B cell (primary cell): Measurements from ENCODE around the gene IL12RB1. TPM values are rescaled to one million over a fixed set of nuclear protein-coding genes. Genes with fewer than 3 reads are reported as not detected.
A peak's percentile ranks its signal among the peaks of the same experiment; 100 is the strongest.

ENCODE experiments used
- ATAC-seq: fragments of 200-7000 bp; cut with Tn5 transposase; one replicate; pipeline ENCODE4 v1.10.0; 2021; ENCODE audit warnings: low read depth, mild to moderate bottlenecking, moderate number of reproducible peaks, moderate library complexity
- CTCF ChIA-PET: fragments of 350-600 bp; sonication (Branson Sonifier 250); formaldehyde crosslinking; loops from one replicate; lab custom pipeline; 2021; ENCODE audit warnings: antibody characterized with exemption, inconsistent platforms; lab: Charles Lee
- POLR2A ChIA-PET: fragments of 350-600 bp; sonication (Branson Sonifier 250); formaldehyde crosslinking; loops from one replicate; lab custom pipeline; 2021; ENCODE audit warnings: antibody characterized with exemption; lab: Charles Lee
- DNase-seq: peaks from one replicate; pipeline ENCODE4 v3.0.0; 2013
- H2AFZ ChIP-seq: 2 replicates; pipeline ENCODE4 v1.6.1; 2012; ENCODE audit warnings: mild to moderate bottlenecking, low read depth, low read length; ENCODE audit not compliant: insufficient read depth, poor library complexity, severe bottlenecking
- H3K27ac ChIP-seq, 2 donors: 1 replicate in 1 of 2; 2 replicates in 1 of 2; pipeline ENCODE4 v1.5.1; 2012 to 2013; ENCODE audit warnings: low read length in 2 of 2, mild to moderate bottlenecking in 2 of 2, moderate library complexity in 1 of 2
- H3K27me3 ChIP-seq, 4 experiments: fragments of 200-600 bp in 1 of 4; sonication (generic) in 1 of 4; replicated peaks in 1 of 4; 1 replicate in 2 of 4; 2 replicates in 2 of 4; pipeline versions ENCODE4 v1.6.1 to v1.7.0; 2013 to 2016; ENCODE audit warnings: low read length in 3 of 4, mild to moderate bottlenecking in 2 of 4, mixed read lengths in 1 of 4, moderate library complexity in 1 of 4; ENCODE audit not compliant: insufficient read depth in 4 of 4, control insufficient read depth in 3 of 4; ENCODE audit errors: control extremely low read depth in 1 of 4
- H3K36me3 ChIP-seq, 2 experiments: replicated peaks in 1 of 2; 1 replicate in 1 of 2; 2 replicates in 1 of 2; pipeline versions ENCODE4 v1.6.1 to v1.7.1; 2013; ENCODE audit warnings: low read length in 1 of 2; ENCODE audit not compliant: insufficient read depth in 2 of 2, control insufficient read depth in 1 of 2; ENCODE audit errors: control extremely low read depth in 1 of 2, extremely low read depth in 1 of 2
- H3K4me1 ChIP-seq, 2 donors: fragments of 200-600 bp in 1 of 2; sonication (generic) in 1 of 2; 1 replicate in 1 of 2; 2 replicates in 1 of 2; pipeline versions ENCODE4 v1.5.1 to v1.6.1; 2013 to 2017; ENCODE audit warnings: low read length in 2 of 2; ENCODE audit not compliant: control insufficient read depth in 2 of 2, insufficient read depth in 2 of 2
- H3K4me2 ChIP-seq: replicated peaks from 2 replicates; pipeline ENCODE3; 2012; ENCODE audit warnings: mild to moderate bottlenecking, low read depth, low read length; ENCODE audit not compliant: poor library complexity, severe bottlenecking
- H3K4me3 ChIP-seq, 5 experiments: fragments of 200-600 bp in 1 of 5; sonication (generic) in 1 of 5; 1 replicate in 3 of 5; 2 replicates in 2 of 5; pipeline versions ENCODE4 v1.5.1 to v1.7.0; 2011 to 2016; ENCODE audit warnings: low read length in 4 of 5, mild to moderate bottlenecking in 4 of 5, low read depth in 2 of 5, control low read depth in 1 of 5, moderate library complexity in 1 of 5; ENCODE audit not compliant: insufficient read depth in 1 of 5; ENCODE audit errors: control extremely low read depth in 1 of 5, extremely low read depth in 1 of 5
- H3K79me2 ChIP-seq: fragments of 200-600 bp; sonication (generic); one replicate; pipeline ENCODE4 v1.6.0; 2016; ENCODE audit warnings: low read length; ENCODE audit not compliant: control insufficient read depth, insufficient read depth
- H3K9ac ChIP-seq: fragments of 200-600 bp; sonication (generic); 2 replicates; pipeline ENCODE4 v1.6.1; 2017; ENCODE audit warnings: mild to moderate bottlenecking, low read length, moderate library complexity
- H3K9me3 ChIP-seq, 3 donors: one replicate each; pipeline versions ENCODE4 v1.6.1 to v1.7.1; 2013; ENCODE audit warnings: low read length in 2 of 3; ENCODE audit not compliant: control insufficient read depth in 2 of 3, insufficient read depth in 1 of 3; ENCODE audit errors: control extremely low read depth in 1 of 3
- H4K20me1 ChIP-seq: 2 replicates; pipeline ENCODE4 v1.6.0; 2012; ENCODE audit warnings: mild to moderate bottlenecking, low read length; ENCODE audit not compliant: insufficient read depth, control insufficient read depth, poor library complexity, severe bottlenecking
- H3K27ac Mint-ChIP-seq: one replicate; pipeline ENCODE4 v1.8.0; 2021; ENCODE audit warnings: mixed read lengths
- H3K27me3 Mint-ChIP-seq: one replicate; pipeline ENCODE4 v1.8.0; 2021; ENCODE audit warnings: mixed read lengths
- H3K4me1 Mint-ChIP-seq: one replicate; pipeline ENCODE4 v1.8.0; 2021; ENCODE audit warnings: mixed read lengths
- H3K4me3 Mint-ChIP-seq: one replicate; pipeline ENCODE4 v1.8.0; 2021; ENCODE audit warnings: mixed read lengths
- H3K9me3 Mint-ChIP-seq: one replicate; pipeline ENCODE4 v1.8.0; 2022; ENCODE audit warnings: mixed read lengths; ENCODE audit not compliant: insufficient read depth
- CTCF ChIP-seq: fragments of 200-600 bp; IDR thresholded peaks from one replicate; pipeline ENCODE4 v1.8.0; 2022; ENCODE audit warnings: antibody characterized with exemption, mild to moderate bottlenecking
- EZH2 ChIP-seq: IDR thresholded peaks from 2 replicates; pipeline ENCODE4 v1.6.1; 2012; ENCODE audit warnings: borderline replicate concordance, low read depth, mild to moderate bottlenecking, moderate library complexity, low read length; ENCODE audit not compliant: insufficient read depth, poor library complexity, severe bottlenecking
- WGBS: methylation state at CpG from one replicate; pipeline ENCODE4 v1.1.5; 2013; ENCODE audit warnings: missing lambda C conversion rate; ENCODE audit not compliant: insufficient coverage; 5-methylcytosine and 5-hydroxymethylcytosine counted together
- intact Hi-C: fragments of 100-400 bp; cut with micrococcal nuclease; formaldehyde crosslinking; loops from one replicate; pipeline ENCODE4 v1.10.0; 2022
- polyA plus RNA-seq: library from polyadenylated mRNA; depleted of rRNA; stranded (reverse); fragments of >200 nt; gene quantifications from 2 replicates; pipeline ENCODE4 v1.2.3, GENCODE V29; 2012
- total RNA-seq, 2 donors: library from RNA; stranded (reverse); fragments of 120-200 nt in 1 of 2; gene quantifications; 1 replicate in 1 of 2; 2 replicates in 1 of 2; pipeline versions ENCODE4 v1.2.3 to v1.2.4, GENCODE V29; 2013 to 2022

IL12RB1 gene
- total and polyA plus RNA-seq, 2 donors (not counting 1 experiment from before 2014, with no cell fraction given), result 18.8 to 24.5 TPM

- Mint-ChIP-seq H3K9me3 (no peaks in the 10 kb centered on the region), H3K4me1 (peaks cover 56% of the 10 kb centered on the region), H3K27me3 (no peaks in the 10 kb centered on the region), H3K4me3 (no peak overlapping the region), H3K27ac (peak overlapping the region; percentile 74)
- Histone ChIP-seq H2AFZ (no peak overlapping the region), H3K79me2 (peaks cover 64% of the 10 kb centered on the region), H3K4me3 (no peak overlapping the region), H4K20me1 (no peaks in the 10 kb centered on the region), H3K4me1 (peaks cover 34 to 71% of the 10 kb centered on the region in 2 donors), H3K4me2 (no peak overlapping the region), H3K9me3 (peaks cover 0 to 4% (median 0%) of the 10 kb centered on the region in 3 donors), H3K36me3 (peaks cover 0 to 13% of the 10 kb centered on the region in 2 experiments), H3K9ac (no peak overlapping the region), H3K27ac (no peak overlapping the region), H3K27me3 (no peaks in the 10 kb centered on the region)
- ChIA-PET POLR2A (interaction anchor here (0.7 kb wide), 3 partner anchors 14 to 323 kb away, joined by 3 to 6 read pairs (median 5); no protein-coding TSS in a partner anchor), CTCF (interaction anchor here (1.0 to 1.2 kb wide), 3 partner anchors 10 to 242 kb away, joined by 3 to 4 read pairs (median 3); partner anchors contain the start of gene RPL18A)
- no peak for TF ChIP-seq EZH2
- TF ChIP-seq CTCF, result no peak
- 100% methylated on average over 3 of the region's 3 CpGs for WGBS
- no peak for ATAC-seq
- no peak for DNase-seq
- intact Hi-C loops, result no loop called here
These were observed 14.5 kb upstream of the IL12RB1 start for GRCh38 chr19:18101268-18101667.

- H3K4me3 ChIP-seq, result no peak overlapping the region
- ATAC-seq (no peak), DNase-seq (no peak)
- H3K27ac ChIP-seq, result no peak overlapping the region
- no peaks in the 10 kb centered on the region for H3K27me3 ChIP-seq
- peaks cover 0 to 13% of the 10 kb centered on the region in 2 experiments for H3K36me3 ChIP-seq
- H3K9me3 ChIP-seq, result peaks cover 0 to 4% (median 0%) of the 10 kb centered on the region in 3 donors
- peaks cover 64% of the 10 kb centered on the region for H3K79me2 ChIP-seq
- no peaks in the 10 kb centered on the region for H4K20me1 ChIP-seq
- Mint-ChIP-seq H3K4me3 (no peak overlapping the region), H3K27me3 (no peaks in the 10 kb centered on the region), H3K9me3 (no peaks in the 10 kb centered on the region), H3K4me1 (peaks cover 56% of the 10 kb centered on the region), H3K27ac (no peak overlapping the region)
- intact Hi-C loops, result no loop called here
- TF ChIP-seq EZH2 (no peak), CTCF (no peak)
- no peak overlapping the region for H2AFZ ChIP-seq
- H3K9ac ChIP-seq, result no peak overlapping the region
- no peak overlapping the region for H3K4me2 ChIP-seq
- POLR2A ChIA-PET, result no interaction called here
- 96% methylated on average over 18 of the region's 18 CpGs for WGBS
- peaks cover 33 to 66% of the 10 kb centered on the region in 2 donors for H3K4me1 ChIP-seq
- CTCF ChIA-PET, result interaction anchor here (1.0 to 1.2 kb wide), 3 partner anchors 10 to 241 kb away, joined by 3 to 4 read pairs (median 3); partner anchors contain the start of gene RPL18A
These were observed 14.0 kb upstream of the IL12RB1 start for GRCh38 chr19:18100710-18101109.
